PFSK-1 (cell line): Measurements from ENCODE around the gene NACC1.

Experiments
- POLR2AphosphoS5 ChIP-seq: IDR thresholded peaks from 2 replicates; pipeline ENCODE4 v1.6.1; 2012; ENCODE audit warnings: low read depth, mild to moderate bottlenecking, control low read depth, low read length, moderate library complexity
- SIN3A ChIP-seq: IDR thresholded peaks from 2 replicates; pipeline ENCODE4 v1.6.1; 2012; ENCODE audit warnings: mild to moderate bottlenecking, low read length, moderate library complexity, borderline replicate concordance; ENCODE audit not compliant: insufficient read depth
- TAF1 ChIP-seq: IDR thresholded peaks from 2 replicates; pipeline ENCODE4 v1.6.1; 2012; ENCODE audit warnings: low read length, control low read depth, borderline replicate concordance; ENCODE audit not compliant: insufficient read depth

DNA sequence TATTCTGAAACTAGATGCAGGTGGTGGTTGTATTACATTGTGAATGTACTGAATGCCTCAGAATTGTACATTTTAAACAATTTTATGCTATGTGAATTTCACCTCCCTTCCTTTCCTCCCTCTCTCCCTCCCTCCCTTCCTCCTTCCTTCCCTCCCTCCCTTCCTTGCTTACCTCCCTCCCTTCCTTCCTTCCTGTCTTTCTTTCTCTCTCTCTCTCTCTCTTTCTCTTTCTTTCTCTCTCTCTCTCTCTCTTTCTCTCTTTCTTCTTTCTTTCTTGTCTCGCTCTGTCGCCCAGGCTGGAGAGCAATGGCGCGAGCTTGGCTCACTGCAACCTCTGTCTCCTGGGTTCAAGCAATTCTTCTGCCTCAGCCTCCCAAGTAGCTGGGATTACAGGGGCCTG is 69.4 kb downstream of the NACC1 start:
- no peak for TF ChIP-seq SIN3A
- no peak for TF ChIP-seq POLR2AphosphoS5
- no peak for TF ChIP-seq TAF1
